B cell (primary cell): ENCODE data around the gene BMERB1. TPM values are rescaled to one million over a fixed set of nuclear protein-coding genes. Genes with fewer than 3 reads are reported as not detected.

Experiments
- ATAC-seq: fragments of 200-7000 bp; cut with Tn5 transposase; one replicate; pipeline ENCODE4 v1.10.0; 2021; ENCODE audit warnings: low read depth, mild to moderate bottlenecking, moderate number of reproducible peaks, moderate library complexity
- CTCF ChIA-PET: fragments of 350-600 bp; sonication (Branson Sonifier 250); formaldehyde crosslinking; loops from one replicate; lab custom pipeline; 2021; ENCODE audit warnings: antibody characterized with exemption, inconsistent platforms; lab: Charles Lee
- POLR2A ChIA-PET: fragments of 350-600 bp; sonication (Branson Sonifier 250); formaldehyde crosslinking; loops from one replicate; lab custom pipeline; 2021; ENCODE audit warnings: antibody characterized with exemption; lab: Charles Lee
- DNase-seq: peaks from one replicate; pipeline ENCODE4 v3.0.0; 2013
- H2AFZ ChIP-seq: 2 replicates; pipeline ENCODE4 v1.6.1; 2012; ENCODE audit warnings: mild to moderate bottlenecking, low read depth, low read length; ENCODE audit not compliant: insufficient read depth, poor library complexity, severe bottlenecking
- H3K27ac ChIP-seq, 2 donors: 1 replicate in 1 of 2; 2 replicates in 1 of 2; pipeline ENCODE4 v1.5.1; 2012 to 2013; ENCODE audit warnings: low read length in 2 of 2, mild to moderate bottlenecking in 2 of 2, moderate library complexity in 1 of 2
- H3K27me3 ChIP-seq, 4 experiments: fragments of 200-600 bp in 1 of 4; sonication (generic) in 1 of 4; replicated peaks in 1 of 4; 1 replicate in 2 of 4; 2 replicates in 2 of 4; pipeline versions ENCODE4 v1.6.1 to v1.7.0; 2013 to 2016; ENCODE audit warnings: low read length in 3 of 4, mild to moderate bottlenecking in 2 of 4, mixed read lengths in 1 of 4, moderate library complexity in 1 of 4; ENCODE audit not compliant: insufficient read depth in 4 of 4, control insufficient read depth in 3 of 4; ENCODE audit errors: control extremely low read depth in 1 of 4
- H3K36me3 ChIP-seq, 2 experiments: replicated peaks in 1 of 2; 1 replicate in 1 of 2; 2 replicates in 1 of 2; pipeline versions ENCODE4 v1.6.1 to v1.7.1; 2013; ENCODE audit warnings: low read length in 1 of 2; ENCODE audit not compliant: insufficient read depth in 2 of 2, control insufficient read depth in 1 of 2; ENCODE audit errors: control extremely low read depth in 1 of 2, extremely low read depth in 1 of 2
- H3K4me1 ChIP-seq, 2 donors: fragments of 200-600 bp in 1 of 2; sonication (generic) in 1 of 2; 1 replicate in 1 of 2; 2 replicates in 1 of 2; pipeline versions ENCODE4 v1.5.1 to v1.6.1; 2013 to 2017; ENCODE audit warnings: low read length in 2 of 2; ENCODE audit not compliant: control insufficient read depth in 2 of 2, insufficient read depth in 2 of 2
- H3K4me2 ChIP-seq: replicated peaks from 2 replicates; pipeline ENCODE3; 2012; ENCODE audit warnings: mild to moderate bottlenecking, low read depth, low read length; ENCODE audit not compliant: poor library complexity, severe bottlenecking
- H3K4me3 ChIP-seq, 5 experiments: fragments of 200-600 bp in 1 of 5; sonication (generic) in 1 of 5; 1 replicate in 3 of 5; 2 replicates in 2 of 5; pipeline versions ENCODE4 v1.5.1 to v1.7.0; 2011 to 2016; ENCODE audit warnings: low read length in 4 of 5, mild to moderate bottlenecking in 4 of 5, low read depth in 2 of 5, control low read depth in 1 of 5, moderate library complexity in 1 of 5; ENCODE audit not compliant: insufficient read depth in 1 of 5; ENCODE audit errors: control extremely low read depth in 1 of 5, extremely low read depth in 1 of 5
- H3K79me2 ChIP-seq: fragments of 200-600 bp; sonication (generic); one replicate; pipeline ENCODE4 v1.6.0; 2016; ENCODE audit warnings: low read length; ENCODE audit not compliant: control insufficient read depth, insufficient read depth
- H3K9ac ChIP-seq: fragments of 200-600 bp; sonication (generic); 2 replicates; pipeline ENCODE4 v1.6.1; 2017; ENCODE audit warnings: mild to moderate bottlenecking, low read length, moderate library complexity
- H3K9me3 ChIP-seq, 3 donors: one replicate each; pipeline versions ENCODE4 v1.6.1 to v1.7.1; 2013; ENCODE audit warnings: low read length in 2 of 3; ENCODE audit not compliant: control insufficient read depth in 2 of 3, insufficient read depth in 1 of 3; ENCODE audit errors: control extremely low read depth in 1 of 3
- H4K20me1 ChIP-seq: 2 replicates; pipeline ENCODE4 v1.6.0; 2012; ENCODE audit warnings: mild to moderate bottlenecking, low read length; ENCODE audit not compliant: insufficient read depth, control insufficient read depth, poor library complexity, severe bottlenecking
- H3K27ac Mint-ChIP-seq: one replicate; pipeline ENCODE4 v1.8.0; 2021; ENCODE audit warnings: mixed read lengths
- H3K27me3 Mint-ChIP-seq: one replicate; pipeline ENCODE4 v1.8.0; 2021; ENCODE audit warnings: mixed read lengths
- H3K4me1 Mint-ChIP-seq: one replicate; pipeline ENCODE4 v1.8.0; 2021; ENCODE audit warnings: mixed read lengths
- H3K4me3 Mint-ChIP-seq: one replicate; pipeline ENCODE4 v1.8.0; 2021; ENCODE audit warnings: mixed read lengths
- H3K9me3 Mint-ChIP-seq: one replicate; pipeline ENCODE4 v1.8.0; 2022; ENCODE audit warnings: mixed read lengths; ENCODE audit not compliant: insufficient read depth
- CTCF ChIP-seq: fragments of 200-600 bp; IDR thresholded peaks from one replicate; pipeline ENCODE4 v1.8.0; 2022; ENCODE audit warnings: antibody characterized with exemption, mild to moderate bottlenecking
- EZH2 ChIP-seq: IDR thresholded peaks from 2 replicates; pipeline ENCODE4 v1.6.1; 2012; ENCODE audit warnings: borderline replicate concordance, low read depth, mild to moderate bottlenecking, moderate library complexity, low read length; ENCODE audit not compliant: insufficient read depth, poor library complexity, severe bottlenecking
- WGBS: methylation state at CpG from one replicate; pipeline ENCODE4 v1.1.5; 2013; ENCODE audit warnings: missing lambda C conversion rate; ENCODE audit not compliant: insufficient coverage; 5-methylcytosine and 5-hydroxymethylcytosine counted together
- intact Hi-C: fragments of 100-400 bp; cut with micrococcal nuclease; formaldehyde crosslinking; loops from one replicate; pipeline ENCODE4 v1.10.0; 2022
- polyA plus RNA-seq: library from polyadenylated mRNA; depleted of rRNA; stranded (reverse); fragments of >200 nt; gene quantifications from 2 replicates; pipeline ENCODE4 v1.2.3, GENCODE V29; 2012
- total RNA-seq, 2 donors: library from RNA; stranded (reverse); fragments of 120-200 nt in 1 of 2; gene quantifications; 1 replicate in 1 of 2; 2 replicates in 1 of 2; pipeline versions ENCODE4 v1.2.3 to v1.2.4, GENCODE V29; 2013 to 2022

Gene BMERB1
- total and polyA plus RNA-seq, 2 donors (not counting 1 experiment from before 2014, with no cell fraction given), result 2.2 to 11.2 TPM

GRCh38 chr16:15526097-15526496, 91.7 kb downstream of the BMERB1 start:
- CTCF ChIA-PET, result no interaction called here
- H3K27ac ChIP-seq, result no peak overlapping the region
- no peak overlapping the region for H3K4me3 Mint-ChIP-seq
- no peaks in the 10 kb centered on the region for H3K27me3 ChIP-seq
- H3K4me2 ChIP-seq, result no peak overlapping the region
- H3K36me3 ChIP-seq, result no peaks in the 10 kb centered on the region
- intact Hi-C loops, result no loop called here
- DNase-seq (no peak), ATAC-seq (no peak)
- no peaks in the 10 kb centered on the region for H3K9me3 Mint-ChIP-seq
- peaks cover 5 to 11% of the 10 kb centered on the region in 2 donors for H3K4me1 ChIP-seq
- H3K27me3 Mint-ChIP-seq, result no peaks in the 10 kb centered on the region
- no peak overlapping the region for H3K9ac ChIP-seq
- TF ChIP-seq EZH2, result no peak
- no peak for TF ChIP-seq CTCF
- POLR2A ChIA-PET, result no interaction called here
- H3K9me3 ChIP-seq, result peaks cover 0 to 2% (median 0%) of the 10 kb centered on the region in 3 donors
- H3K4me3 ChIP-seq, result no peak overlapping the region
- H3K79me2 ChIP-seq, result no peaks in the 10 kb centered on the region
- WGBS, result 93% methylated on average over 2 of the region's 7 CpGs
- peaks cover 10% of the 10 kb centered on the region for H3K4me1 Mint-ChIP-seq
- no peak overlapping the region for H2AFZ ChIP-seq
- no peak overlapping the region for H3K27ac Mint-ChIP-seq
- H4K20me1 ChIP-seq, result no peaks in the 10 kb centered on the region

GRCh38 chr16:15526731-15527130, 92.3 kb downstream of the BMERB1 start:
- WGBS, result no CpG with 5 or more reads among the region's 2 CpGs
- Histone ChIP-seq H3K4me3 (no peak overlapping the region), H3K27me3 (no peaks in the 10 kb centered on the region), H3K36me3 (no peaks in the 10 kb centered on the region), H3K27ac (no peak overlapping the region), H2AFZ (no peak overlapping the region), H3K4me2 (no peak overlapping the region), H3K9me3 (peaks cover 0 to 2% (median 0%) of the 10 kb centered on the region in 3 donors), H3K79me2 (no peaks in the 10 kb centered on the region), H4K20me1 (no peaks in the 10 kb centered on the region), H3K4me1 (peaks cover 5 to 11% of the 10 kb centered on the region in 2 donors), H3K9ac (no peak overlapping the region)
- Mint-ChIP-seq H3K9me3 (no peaks in the 10 kb centered on the region), H3K27me3 (no peaks in the 10 kb centered on the region), H3K4me3 (no peak overlapping the region), H3K27ac (no peak overlapping the region), H3K4me1 (peaks cover 10% of the 10 kb centered on the region)
- TF ChIP-seq CTCF, result no peak
- no peak for TF ChIP-seq EZH2
- no peak for ATAC-seq
- ChIA-PET POLR2A (no interaction called here), CTCF (no interaction called here)
- intact Hi-C loops, result no loop called here
- DNase-seq, result no peak
